ENCODE data around the gene ZBTB11. TPM values are rescaled to one million over a fixed set of nuclear protein-coding genes. Genes with fewer than 3 reads are reported as not detected.
A peak's percentile ranks its signal among the peaks of the same experiment; 100 is the strongest.

Gene ZBTB11
- total RNA-seq, 3 donors from 2014 or later (not counting 1 experiment from before 2014, with no cell fraction given), result 72.0 to 90.9 (median 83.5) TPM

DNA sequence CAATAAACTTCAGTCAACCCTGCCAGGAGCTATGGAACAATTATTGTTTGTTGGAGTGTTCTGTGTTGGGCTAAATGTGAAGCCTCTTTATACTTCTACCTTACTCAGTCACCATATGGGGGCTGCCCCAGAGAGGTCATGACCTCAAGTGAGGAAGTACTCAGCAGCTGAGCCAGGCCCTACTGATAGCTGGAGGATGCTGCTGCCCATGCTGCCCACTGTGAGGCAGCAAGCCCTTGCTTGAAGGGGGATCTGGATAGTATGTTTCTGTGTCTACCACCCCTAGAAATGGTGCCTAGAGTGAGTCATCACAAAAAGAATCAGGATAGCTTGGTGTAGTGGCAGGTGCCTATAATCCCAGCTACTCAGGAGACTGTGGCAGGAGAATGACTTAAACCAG is 14.0 kb upstream of the ZBTB11 start:
- no peaks in the 10 kb centered on the region for H3K27me3 Mint-ChIP-seq (ENCODE audit: low read depth in 2 of 2)
- Histone ChIP-seq H3K27ac (ENCODE audit: low read length) (no peak overlapping the region), H3K27me3 (ENCODE audit: control insufficient read depth, insufficient read depth, low read length) (no peaks in the 10 kb centered on the region), H3K4me1 (ENCODE audit: control insufficient read depth, insufficient read depth, low read length) (peaks cover 8% of the 10 kb centered on the region), H3K9me3 (ENCODE audit: control insufficient read depth, insufficient read depth, low read length) (no peaks in the 10 kb centered on the region), H3K36me3 (ENCODE audit: control insufficient read depth, insufficient read depth, low read length) (no peaks in the 10 kb centered on the region), H3K4me3 (ENCODE audit: low read length) (no peak overlapping the region)
- peak overlapping the region; percentile 44 to 46 for H3K27ac Mint-ChIP-seq
- DNase-seq, result no peak
- H3K4me3 Mint-ChIP-seq, result no peak overlapping the region
- intact Hi-C loops (cut with micrococcal nuclease), result loop anchor here (10.0 kb wide), 1 partner anchor 534 kb away; no protein-coding TSS in a partner anchor
- peaks cover 4 to 22% of the 10 kb centered on the region in 2 donors for H3K4me1 Mint-ChIP-seq
- TF ChIP-seq, protein P1, sequence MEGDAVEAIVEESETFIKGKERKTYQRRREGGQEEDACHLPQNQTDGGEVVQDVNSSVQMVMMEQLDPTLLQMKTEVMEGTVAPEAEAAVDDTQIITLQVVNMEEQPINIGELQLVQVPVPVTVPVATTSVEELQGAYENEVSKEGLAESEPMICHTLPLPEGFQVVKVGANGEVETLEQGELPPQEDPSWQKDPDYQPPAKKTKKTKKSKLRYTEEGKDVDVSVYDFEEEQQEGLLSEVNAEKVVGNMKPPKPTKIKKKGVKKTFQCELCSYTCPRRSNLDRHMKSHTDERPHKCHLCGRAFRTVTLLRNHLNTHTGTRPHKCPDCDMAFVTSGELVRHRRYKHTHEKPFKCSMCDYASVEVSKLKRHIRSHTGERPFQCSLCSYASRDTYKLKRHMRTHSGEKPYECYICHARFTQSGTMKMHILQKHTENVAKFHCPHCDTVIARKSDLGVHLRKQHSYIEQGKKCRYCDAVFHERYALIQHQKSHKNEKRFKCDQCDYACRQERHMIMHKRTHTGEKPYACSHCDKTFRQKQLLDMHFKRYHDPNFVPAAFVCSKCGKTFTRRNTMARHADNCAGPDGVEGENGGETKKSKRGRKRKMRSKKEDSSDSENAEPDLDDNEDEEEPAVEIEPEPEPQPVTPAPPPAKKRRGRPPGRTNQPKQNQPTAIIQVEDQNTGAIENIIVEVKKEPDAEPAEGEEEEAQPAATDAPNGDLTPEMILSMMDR (IDR thresholded peaks at IDR 0.05), result no peak
- ATAC-seq, result no peak
- no peaks in the 10 kb centered on the region for H3K9me3 Mint-ChIP-seq
- H3K36me3 Mint-ChIP-seq, result no peaks in the 10 kb centered on the region

DNA sequence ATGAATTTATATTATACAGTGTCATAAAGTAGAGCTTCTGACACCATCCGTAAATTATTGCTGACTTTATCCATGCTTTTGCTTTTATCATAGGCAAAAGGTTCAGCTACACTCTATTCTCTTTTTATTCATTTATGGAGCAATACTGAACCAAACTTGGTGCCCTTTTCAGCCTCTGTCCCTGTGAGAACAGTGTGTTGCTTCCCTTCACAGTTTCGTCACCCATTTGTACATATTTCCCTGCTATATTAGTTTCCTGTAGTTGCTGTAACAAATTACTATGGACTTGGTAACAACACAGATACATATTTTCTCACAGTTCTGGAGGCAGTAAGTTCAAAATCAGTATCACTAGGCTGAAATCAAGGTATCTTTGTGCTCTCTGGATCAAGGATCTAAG is 12.4 kb upstream of the ZBTB11 start:
- H3K9me3 Mint-ChIP-seq, result no peaks in the 10 kb centered on the region
- no peak overlapping the region for H3K27ac ChIP-seq (ENCODE audit: low read length)
- peaks cover 12% of the 10 kb centered on the region for H3K36me3 ChIP-seq (ENCODE audit: control insufficient read depth, insufficient read depth, low read length)
- H3K27me3 ChIP-seq (ENCODE audit: control insufficient read depth, insufficient read depth, low read length), result no peaks in the 10 kb centered on the region
- H3K4me1 ChIP-seq (ENCODE audit: control insufficient read depth, insufficient read depth, low read length), result peaks cover 19% of the 10 kb centered on the region
- no peaks in the 10 kb centered on the region for H3K9me3 ChIP-seq (ENCODE audit: control insufficient read depth, insufficient read depth, low read length)
- peak overlapping the region; percentile 15 to 17 for H3K27ac Mint-ChIP-seq
- H3K36me3 Mint-ChIP-seq, result no peaks in the 10 kb centered on the region
- no peak for DNase-seq
- 100% methylated on average over 2 of the region's 2 CpGs for WGBS (ENCODE audit: insufficient coverage)
- H3K4me1 Mint-ChIP-seq, result peaks cover 17 to 29% of the 10 kb centered on the region in 2 donors
- TF ChIP-seq, protein P1 (IDR thresholded peaks at IDR 0.05), result no peak
- ATAC-seq, result no peak
- H3K4me3 ChIP-seq (ENCODE audit: low read length), result no peak overlapping the region
- intact Hi-C loops (cut with micrococcal nuclease), result no loop called here
- no peaks in the 10 kb centered on the region for H3K27me3 Mint-ChIP-seq (ENCODE audit: low read depth in 2 of 2)
- H3K4me3 Mint-ChIP-seq, result peak overlapping the region; percentile 35

DNA sequence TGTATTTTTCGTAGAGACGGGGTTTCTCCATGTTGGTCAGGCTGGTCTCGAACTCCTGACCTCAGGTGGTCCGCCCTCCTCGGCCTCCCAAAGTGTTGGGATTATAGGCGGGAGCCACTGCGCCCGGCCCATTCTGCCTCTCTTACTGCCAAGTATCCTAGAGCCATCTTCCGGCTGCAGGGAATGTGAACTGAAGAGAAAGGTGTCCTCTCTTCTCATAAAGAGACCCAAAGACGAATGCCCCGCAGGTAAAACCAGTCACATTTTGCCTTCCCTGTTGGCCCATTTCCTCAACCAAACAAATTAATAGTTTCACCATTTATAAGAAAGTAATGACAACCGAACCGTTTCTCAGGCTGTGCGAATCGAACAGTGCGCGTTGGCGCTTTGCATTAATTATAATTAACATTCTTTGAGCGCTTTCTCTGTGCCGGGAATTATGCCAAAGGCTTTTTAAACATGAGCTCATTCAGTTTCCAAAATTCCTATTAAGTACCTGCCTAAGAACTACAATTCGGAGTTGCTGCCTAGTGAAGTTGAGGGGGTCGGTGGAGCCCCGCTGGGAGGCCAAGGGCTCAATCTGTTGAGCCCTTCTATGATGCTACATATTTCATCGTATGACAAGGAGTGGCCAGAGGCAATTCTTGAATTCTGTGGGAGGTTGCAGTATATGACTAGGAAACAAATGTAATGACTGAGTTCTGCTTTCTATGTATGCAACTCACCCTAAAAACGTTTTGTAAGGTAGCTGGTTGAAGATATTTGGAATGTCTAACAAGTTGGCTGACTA is 10.4 kb upstream of the ZBTB11 start:
- Histone ChIP-seq H3K4me1 (ENCODE audit: control insufficient read depth, insufficient read depth, low read length) (peaks cover 27% of the 10 kb centered on the region), H3K4me3 (ENCODE audit: low read length) (peak overlapping the region; percentile 75), H3K27ac (ENCODE audit: low read length) (peak overlapping the region; percentile 90), H3K27me3 (ENCODE audit: control insufficient read depth, insufficient read depth, low read length) (no peaks in the 10 kb centered on the region), H3K36me3 (ENCODE audit: control insufficient read depth, insufficient read depth, low read length) (peaks cover 31% of the 10 kb centered on the region), H3K9me3 (ENCODE audit: control insufficient read depth, insufficient read depth, low read length) (no peaks in the 10 kb centered on the region)
- DNase-seq (peak in 1 of 2 donors; percentile 36), ATAC-seq (no peak)
- no peaks in the 10 kb centered on the region for H3K36me3 Mint-ChIP-seq
- H3K27ac Mint-ChIP-seq, result peak overlapping the region; percentile 98
- TF ChIP-seq, protein P1 (IDR thresholded peaks at IDR 0.05), result no peak
- peaks cover 17 to 29% of the 10 kb centered on the region in 2 donors for H3K4me1 Mint-ChIP-seq
- H3K4me3 Mint-ChIP-seq, result peak overlapping the region; percentile 96
- H3K9me3 Mint-ChIP-seq, result no peaks in the 10 kb centered on the region
- 64% methylated on average over 25 of the region's 25 CpGs for WGBS (ENCODE audit: insufficient coverage)
- H3K27me3 Mint-ChIP-seq (ENCODE audit: low read depth in 2 of 2), result no peaks in the 10 kb centered on the region
- intact Hi-C loops (cut with micrococcal nuclease), result loop anchor here (2.0 kb wide), 1 partner anchor 37 kb away; the partner anchor contains the start of gene CEP97

Measured in natural killer cell (primary cell).